MV-4-11 (cell line): ENCODE results near the gene VGF.
"Not testable (repeated sequence)": the region's sequence is repeated elsewhere in the genome, so short reads cannot be mapped to it uniquely, and the experiment has no call there.

Experiments
- DNase-seq: peaks from one replicate; lab custom pipeline; 2025; lab: John Stamatoyannopoulos, UW

VGF gene

DNA sequence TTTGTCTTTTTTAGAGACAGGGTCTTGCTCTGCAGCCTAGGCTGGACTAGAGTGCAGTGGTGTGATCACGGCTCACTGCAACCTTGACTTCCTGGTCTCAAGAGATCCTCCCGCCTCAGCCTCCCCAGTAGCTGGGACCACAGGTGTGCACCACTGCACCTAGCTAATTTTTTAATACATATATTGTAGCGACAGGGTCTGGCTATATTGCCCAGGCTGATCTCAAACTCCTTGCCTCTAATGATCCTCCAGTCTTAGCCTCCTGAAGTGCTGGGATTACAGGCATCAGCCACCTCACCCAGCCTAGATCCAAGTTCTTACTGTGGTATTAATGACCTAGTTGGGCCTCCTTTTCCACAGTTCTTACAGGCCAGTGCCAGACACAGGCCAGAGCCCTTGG, 50.2 kb downstream of the VGF start:
- no peak for DNase-seq

DNA sequence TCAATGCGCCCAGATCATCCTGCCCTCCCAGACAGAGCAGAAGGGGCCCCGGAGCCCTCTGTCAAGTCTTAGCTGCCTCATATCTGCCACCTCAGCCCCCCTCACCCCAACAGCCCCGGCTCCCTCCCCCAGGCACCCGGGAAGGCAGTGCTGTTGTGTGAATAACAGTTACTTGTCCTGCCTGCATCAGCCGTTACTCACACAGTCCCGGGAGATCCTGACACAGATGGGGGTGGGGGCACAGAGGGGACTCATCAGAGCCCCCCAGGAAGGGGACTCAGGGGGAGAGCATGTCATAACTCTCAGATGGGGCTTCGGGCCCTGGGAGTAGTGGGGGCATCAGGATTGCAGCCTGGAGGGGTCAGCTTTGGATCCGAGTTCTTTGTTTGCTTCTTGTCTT, 50.9 kb downstream of the VGF start:
- DNase-seq, result no peak

DNA sequence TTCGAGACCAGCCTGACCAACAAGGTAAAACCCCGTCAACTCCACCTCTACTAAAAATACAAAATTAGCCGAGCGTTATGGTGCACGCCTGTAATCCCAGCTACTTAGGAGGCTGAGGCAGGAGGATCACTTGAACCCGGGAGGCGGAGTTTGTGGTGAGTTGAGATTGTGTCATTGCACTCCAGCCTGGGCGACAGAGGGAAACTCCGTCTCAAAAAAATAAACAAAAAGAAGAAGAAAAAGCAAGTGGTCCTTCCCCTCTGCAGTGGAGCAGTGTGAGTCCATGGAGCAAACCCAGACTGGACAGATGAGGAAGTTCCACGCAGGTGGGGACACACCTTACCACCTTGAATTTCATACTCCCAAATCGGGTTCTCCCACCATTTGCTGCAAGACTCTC, 51.5 kb downstream of the VGF start:
- peak; percentile 48 for DNase-seq

DNA sequence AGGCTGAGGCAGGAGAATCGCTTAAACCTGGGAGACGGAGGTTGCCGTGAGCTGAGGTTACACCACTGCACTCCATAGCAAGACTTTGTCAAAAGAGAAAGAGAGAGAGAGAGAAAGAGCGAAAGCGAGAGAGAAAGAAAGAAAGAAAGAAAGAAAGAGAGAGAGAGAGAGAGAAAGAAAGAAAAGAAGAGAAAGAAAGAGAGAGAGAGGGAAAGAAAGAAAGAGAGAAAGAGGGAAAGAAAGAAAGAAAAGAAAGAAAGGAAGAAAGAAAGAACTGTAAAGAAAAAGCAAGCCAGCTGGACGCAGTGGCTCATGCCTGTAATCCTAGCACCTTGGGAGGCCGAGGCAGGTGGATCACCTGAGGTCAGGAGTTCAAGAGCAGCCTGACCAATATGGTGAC, 52.2 kb downstream of the VGF start:
- DNase-seq, result not testable (repeated sequence)
